SK-N-SH (cell line): ENCODE results near the gene SOX13. TPM values are rescaled to one million over a fixed set of nuclear protein-coding genes. Genes with fewer than 3 reads are reported as not detected.

Source experiments
- CTCF ChIA-PET: fragments of 300-600, 350-600 bp; formaldehyde crosslinking; extraction: SDS; loops from one replicate; lab custom pipeline; 2021; lab: Yijun Ruan, JAX
- POLR2A ChIA-PET: fragments of 350-600 bp; sonication (Branson Sonifier 250); formaldehyde crosslinking; extraction: SDS; loops from one replicate; lab custom pipeline; 2020; ENCODE audit warnings: antibody characterized with exemption, inconsistent platforms; lab: Yijun Ruan, JAX
- DNase-seq: peaks from one replicate; pipeline ENCODE4 v3.0.0; 2012
- H2AFZ ChIP-seq: fragments of 200-600 bp; sonication (generic); 2 replicates; pipeline ENCODE4 v1.8.1; 2016; ENCODE audit warnings: antibody characterized with exemption, mild to moderate bottlenecking, low read depth
- H3F3A ChIP-seq: fragments of 200-600 bp; sonication (generic); replicated peaks from 2 replicates; pipeline ENCODE3; 2016; ENCODE audit warnings: antibody characterized with exemption, mild to moderate bottlenecking; ENCODE audit not compliant: insufficient read depth
- H3K27ac ChIP-seq, 2 experiments: fragments of 200-500 bp in 1 of 2; fragments of 200-600 bp in 1 of 2; sonication (Bioruptor generic) in 1 of 2; sonication (generic), shearing (Covaris generic) in 1 of 2; 2 replicates each; pipeline versions ENCODE4 v1.5.1 to v1.6.1; 2014 to 2016; ENCODE audit warnings: low read depth in 2 of 2, inconsistent platforms in 1 of 2, low read length in 1 of 2, mild to moderate bottlenecking in 1 of 2, mixed read lengths in 1 of 2
- H3K27me3 ChIP-seq: fragments of 200-600 bp; sonication (generic), shearing (Covaris generic); 2 replicates; pipeline ENCODE4 v1.6.1; 2016; ENCODE audit warnings: mixed run types; ENCODE audit not compliant: insufficient read depth
- H3K36me3 ChIP-seq, 2 experiments: fragments of 200-500 bp in 1 of 2; fragments of 200-600 bp in 1 of 2; sonication (Bioruptor generic) in 1 of 2; sonication (generic) in 1 of 2; replicated peaks in 1 of 2; 2 replicates each; pipeline versions ENCODE3 to v1.5.1; 2014 to 2016; ENCODE audit warnings: low read length in 1 of 2, mild to moderate bottlenecking in 1 of 2; ENCODE audit not compliant: insufficient read depth in 2 of 2, control insufficient read depth in 1 of 2
- H3K4me1 ChIP-seq, 2 experiments: fragments of 200-500 bp in 1 of 2; fragments of 200-600 bp in 1 of 2; sonication (Bioruptor generic) in 1 of 2; sonication (generic), shearing (Covaris generic) in 1 of 2; 2 replicates each; pipeline versions ENCODE4 v1.5.1 to v1.6.1; 2014 to 2016; ENCODE audit warnings: low read depth in 1 of 2, low read length in 1 of 2, mixed run types in 1 of 2; ENCODE audit not compliant: insufficient read depth in 2 of 2, control insufficient read depth in 1 of 2
- H3K4me2 ChIP-seq: fragments of 200-600 bp; sonication (generic), shearing (Covaris generic); 2 replicates; pipeline ENCODE4 v1.6.1; 2017; ENCODE audit warnings: mixed run types
- H3K4me3 ChIP-seq, 2 experiments: fragments of 200-500 bp in 1 of 2; fragments of 200-600 bp in 1 of 2; sonication (Bioruptor generic) in 1 of 2; sonication (generic), shearing (Covaris generic) in 1 of 2; 2 replicates each; pipeline versions ENCODE4 v1.5.1 to v1.8.1; 2014 to 2016; ENCODE audit warnings: low read depth in 2 of 2, inconsistent platforms in 1 of 2, low read length in 1 of 2, mild to moderate bottlenecking in 1 of 2, mixed read lengths in 1 of 2, moderate library complexity in 1 of 2
- H3K79me2 ChIP-seq: fragments of 200-600 bp; sonication (generic); 2 replicates; pipeline ENCODE4 v1.8.1; 2017; ENCODE audit warnings: mild to moderate bottlenecking; ENCODE audit not compliant: insufficient read depth
- H3K9ac ChIP-seq: fragments of 200-600 bp; sonication (generic); 2 replicates; pipeline ENCODE4 v1.6.1; 2017; ENCODE audit warnings: mixed run types
- H3K9me2 ChIP-seq: fragments of 200-600 bp; sonication (generic); 2 replicates; pipeline ENCODE4 v1.6.1; 2017; ENCODE audit warnings: mixed run types
- H3K9me3 ChIP-seq: fragments of 200-600 bp; sonication (generic); 2 replicates; pipeline ENCODE4 v1.6.1; 2017; ENCODE audit warnings: mixed run types, mild to moderate bottlenecking, moderate library complexity
- H4K20me1 ChIP-seq: fragments of 200-600 bp; sonication (generic); 2 replicates; pipeline ENCODE4 v1.6.1; 2017; ENCODE audit warnings: mild to moderate bottlenecking, mixed run types; ENCODE audit not compliant: insufficient read depth
- CHD2 ChIP-seq: fragments of 150-350 bp; IDR thresholded peaks from 2 replicates; pipeline ENCODE4 v1.6.1; 2018; ENCODE audit warnings: low read length; ENCODE audit not compliant: partially characterized antibody
- EP300 ChIP-seq, 2 experiments: IDR thresholded peaks; 2 replicates each; pipeline versions ENCODE4 v1.4.0 to v1.6.1; 2012; ENCODE audit warnings: borderline replicate concordance in 1 of 2, low read depth in 1 of 2, low read length in 1 of 2
- EZH2phosphoT487 ChIP-seq: fragments of 200-600 bp; sonication (generic); IDR thresholded peaks from 2 replicates; pipeline ENCODE4 v1.6.1; 2017; ENCODE audit warnings: low read depth, mixed run types, mild to moderate bottlenecking, antibody characterized with exemption, moderate library complexity, borderline replicate concordance
- FOSL2 ChIP-seq: IDR thresholded peaks from 2 replicates; pipeline ENCODE4 v1.4.0; 2012; ENCODE audit warnings: low read depth, mild to moderate bottlenecking, moderate library complexity, borderline replicate concordance
- FOXJ3 ChIP-seq: sonication (generic); formaldehyde crosslinking; IDR thresholded peaks from 2 replicates; pipeline ENCODE4 v1.5.1; 2020; ENCODE audit warnings: mild to moderate bottlenecking, missing genetic modification reagents
- GABPA ChIP-seq: IDR thresholded peaks from 2 replicates; pipeline ENCODE4 v1.4.0; 2012; ENCODE audit warnings: low read depth, mild to moderate bottlenecking
- GATA2 ChIP-seq: sonication (generic); formaldehyde crosslinking; IDR thresholded peaks from 2 replicates; pipeline ENCODE4 v1.5.0; 2020; ENCODE audit warnings: mild to moderate bottlenecking, missing genetic modification reagents
- JUND ChIP-seq: IDR thresholded peaks from 2 replicates; pipeline ENCODE4 v1.4.0; 2012
- MEF2A ChIP-seq: IDR thresholded peaks from 2 replicates; pipeline ENCODE4 v1.4.0; 2012; ENCODE audit warnings: low read depth, borderline replicate concordance
- PBX3 ChIP-seq: IDR thresholded peaks from 2 replicates; pipeline ENCODE4; 2012
- POLR2AphosphoS5 ChIP-seq: IDR thresholded peaks from 2 replicates; pipeline ENCODE4 v1.6.1; 2012; ENCODE audit warnings: low read depth, low read length
- RAD21 ChIP-seq: IDR thresholded peaks from 2 replicates; pipeline ENCODE4 v1.6.1; 2012; ENCODE audit warnings: mild to moderate bottlenecking, low read length
- RFX5 ChIP-seq: IDR thresholded peaks from 2 replicates; pipeline ENCODE4 v1.6.1; 2012; ENCODE audit warnings: mild to moderate bottlenecking, improper control_type of control experiment, low read length
- RXRA ChIP-seq: IDR thresholded peaks from 2 replicates; pipeline ENCODE4 v1.4.0; 2012; ENCODE audit warnings: low read depth, mild to moderate bottlenecking, borderline replicate concordance
- SIN3A ChIP-seq: IDR thresholded peaks from 2 replicates; pipeline ENCODE4 v1.6.1; 2012; ENCODE audit warnings: low read depth, mild to moderate bottlenecking, low read length, moderate library complexity, borderline replicate concordance
- SMC3 ChIP-seq: IDR thresholded peaks from 2 replicates; pipeline ENCODE4 v1.6.1; 2012; ENCODE audit warnings: low read depth, low read length, improper control_type of control experiment
- TAF1 ChIP-seq: IDR thresholded peaks from 2 replicates; pipeline ENCODE4 v1.6.1; 2012; ENCODE audit warnings: low read depth, mild to moderate bottlenecking, low read length, moderate library complexity, borderline replicate concordance
- TCF12 ChIP-seq: IDR thresholded peaks from 2 replicates; pipeline ENCODE4 v1.4.0; 2012
- WGBS: methylation state at CpG from one replicate; pipeline ENCODE4 v1.1.6; 2017; ENCODE audit warnings: low lambda C conversion rate; 5-methylcytosine and 5-hydroxymethylcytosine counted together
- polyA plus RNA-seq, 3 experiments: library from polyadenylated mRNA; depleted of rRNA; stranded (reverse); fragments of >200 nt; gene quantifications; 2 replicates each; pipeline ENCODE4 v1.2.3, GENCODE V29; 2012
- TF ChIP-seq, protein P1 (sequence below): fragments of 200-600 bp; sonication (generic); IDR thresholded peaks from 2 replicates; pipeline ENCODE4 v1.6.1; 2017; ENCODE audit warnings: antibody characterized with exemption, mild to moderate bottlenecking, moderate library complexity
- TF ChIP-seq, protein P2 (sequence below): IDR thresholded peaks from 2 replicates; pipeline ENCODE4 v1.6.1; 2012; ENCODE audit warnings: mild to moderate bottlenecking, low read depth, low read length, moderate library complexity

Gene SOX13
- polyA plus RNA-seq, 1 of the 3 experiments (the other 2 are of a cell fraction) = 10.6 TPM

GRCh38 chr1:204104331-204105130 lies 31.6 kb downstream of the SOX13 start:
- H3K9me3 ChIP-seq = no peaks in the 10 kb centered on the region
- peaks cover 10 to 12% of the 10 kb centered on the region in 2 experiments; a peak in 2 of 4 replicates for H3K4me1 ChIP-seq
- H3K79me2 ChIP-seq = no peaks in the 10 kb centered on the region
- ChIA-PET CTCF (interaction anchor here (0.7 to 2.2 kb wide), 4 partner anchors 9 to 244 kb away, joined by 3 to 12 read pairs (median 3); no protein-coding TSS in a partner anchor), POLR2A (interaction anchor here (0.6 kb wide), 1 partner anchor 8 kb away, joined by 3 read pairs; no protein-coding TSS in a partner anchor)
- H3F3A ChIP-seq = peaks cover 4% of the 10 kb centered on the region
- H3K36me3 ChIP-seq = no peaks in the 10 kb centered on the region
- H3K27ac ChIP-seq = no peak overlapping the region
- H3K9ac ChIP-seq = no peak overlapping the region
- 56% methylated on average over 12 of the region's 14 CpGs for WGBS
- TF ChIP-seq GABPA (no peak), RXRA (no peak), FOSL2 (peak; percentile 46; the same call in 1 of the 2 replicates), EP300 (IDR thresholded peaks at IDR 0.05; ENCODE audit: borderline replicate concordance in 1 of 2, low read depth in 1 of 2, low read length in 1 of 2) (0 out of 4 replicates have a peak, but pooled peaks of 1 of the 2 experiments have one; percentile 11), PBX3 (peak; percentile 58), EZH2phosphoT487 (no peak), TCF12 (peak; percentile 51; the same call in 1 of the 2 replicates), JUND (peak; percentile 61)
- no peaks in the 10 kb centered on the region for H3K9me2 ChIP-seq
- H4K20me1 ChIP-seq = no peaks in the 10 kb centered on the region
- no peak overlapping the region for H2AFZ ChIP-seq
- no peaks in the 10 kb centered on the region for H3K27me3 ChIP-seq
- peak overlapping the region; percentile 14; the same call in 1 of the 2 replicates for H3K4me2 ChIP-seq
- no peak for DNase-seq
- no peak overlapping the region for H3K4me3 ChIP-seq

GRCh38 chr1:204105131-204105515 lies 32.2 kb downstream of the SOX13 start:
- no peak for DNase-seq
- peak overlapping the region; percentile 14; the same call in 1 of the 2 replicates for H3K4me2 ChIP-seq
- H4K20me1 ChIP-seq = no peaks in the 10 kb centered on the region
- no peaks in the 10 kb centered on the region for H3K27me3 ChIP-seq
- H3K9me3 ChIP-seq = no peaks in the 10 kb centered on the region
- 98% methylated on average over 6 of the region's 6 CpGs for WGBS
- H3K4me1 ChIP-seq = peaks cover 10 to 12% of the 10 kb centered on the region in 2 experiments; a peak in 2 of 4 replicates
- CTCF ChIA-PET = interaction anchor here (0.7 to 2.2 kb wide), 2 partner anchors 24 to 244 kb away, joined by 3 to 12 read pairs; no protein-coding TSS in a partner anchor
- POLR2A ChIA-PET = no interaction called here
- TF ChIP-seq RFX5 = no peak
- TF ChIP-seq SMC3 = no peak
- no peak for TF ChIP-seq FOXJ3 (CRISPR knock-in tag)
- TF ChIP-seq, protein P1, sequence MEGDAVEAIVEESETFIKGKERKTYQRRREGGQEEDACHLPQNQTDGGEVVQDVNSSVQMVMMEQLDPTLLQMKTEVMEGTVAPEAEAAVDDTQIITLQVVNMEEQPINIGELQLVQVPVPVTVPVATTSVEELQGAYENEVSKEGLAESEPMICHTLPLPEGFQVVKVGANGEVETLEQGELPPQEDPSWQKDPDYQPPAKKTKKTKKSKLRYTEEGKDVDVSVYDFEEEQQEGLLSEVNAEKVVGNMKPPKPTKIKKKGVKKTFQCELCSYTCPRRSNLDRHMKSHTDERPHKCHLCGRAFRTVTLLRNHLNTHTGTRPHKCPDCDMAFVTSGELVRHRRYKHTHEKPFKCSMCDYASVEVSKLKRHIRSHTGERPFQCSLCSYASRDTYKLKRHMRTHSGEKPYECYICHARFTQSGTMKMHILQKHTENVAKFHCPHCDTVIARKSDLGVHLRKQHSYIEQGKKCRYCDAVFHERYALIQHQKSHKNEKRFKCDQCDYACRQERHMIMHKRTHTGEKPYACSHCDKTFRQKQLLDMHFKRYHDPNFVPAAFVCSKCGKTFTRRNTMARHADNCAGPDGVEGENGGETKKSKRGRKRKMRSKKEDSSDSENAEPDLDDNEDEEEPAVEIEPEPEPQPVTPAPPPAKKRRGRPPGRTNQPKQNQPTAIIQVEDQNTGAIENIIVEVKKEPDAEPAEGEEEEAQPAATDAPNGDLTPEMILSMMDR = no peak
- no peak for TF ChIP-seq POLR2AphosphoS5
- TF ChIP-seq SIN3A = no peak
- TF ChIP-seq MEF2A = no peak
- no peak for TF ChIP-seq GATA2
- TF ChIP-seq CHD2 = no peak
- TF ChIP-seq, protein P2, sequence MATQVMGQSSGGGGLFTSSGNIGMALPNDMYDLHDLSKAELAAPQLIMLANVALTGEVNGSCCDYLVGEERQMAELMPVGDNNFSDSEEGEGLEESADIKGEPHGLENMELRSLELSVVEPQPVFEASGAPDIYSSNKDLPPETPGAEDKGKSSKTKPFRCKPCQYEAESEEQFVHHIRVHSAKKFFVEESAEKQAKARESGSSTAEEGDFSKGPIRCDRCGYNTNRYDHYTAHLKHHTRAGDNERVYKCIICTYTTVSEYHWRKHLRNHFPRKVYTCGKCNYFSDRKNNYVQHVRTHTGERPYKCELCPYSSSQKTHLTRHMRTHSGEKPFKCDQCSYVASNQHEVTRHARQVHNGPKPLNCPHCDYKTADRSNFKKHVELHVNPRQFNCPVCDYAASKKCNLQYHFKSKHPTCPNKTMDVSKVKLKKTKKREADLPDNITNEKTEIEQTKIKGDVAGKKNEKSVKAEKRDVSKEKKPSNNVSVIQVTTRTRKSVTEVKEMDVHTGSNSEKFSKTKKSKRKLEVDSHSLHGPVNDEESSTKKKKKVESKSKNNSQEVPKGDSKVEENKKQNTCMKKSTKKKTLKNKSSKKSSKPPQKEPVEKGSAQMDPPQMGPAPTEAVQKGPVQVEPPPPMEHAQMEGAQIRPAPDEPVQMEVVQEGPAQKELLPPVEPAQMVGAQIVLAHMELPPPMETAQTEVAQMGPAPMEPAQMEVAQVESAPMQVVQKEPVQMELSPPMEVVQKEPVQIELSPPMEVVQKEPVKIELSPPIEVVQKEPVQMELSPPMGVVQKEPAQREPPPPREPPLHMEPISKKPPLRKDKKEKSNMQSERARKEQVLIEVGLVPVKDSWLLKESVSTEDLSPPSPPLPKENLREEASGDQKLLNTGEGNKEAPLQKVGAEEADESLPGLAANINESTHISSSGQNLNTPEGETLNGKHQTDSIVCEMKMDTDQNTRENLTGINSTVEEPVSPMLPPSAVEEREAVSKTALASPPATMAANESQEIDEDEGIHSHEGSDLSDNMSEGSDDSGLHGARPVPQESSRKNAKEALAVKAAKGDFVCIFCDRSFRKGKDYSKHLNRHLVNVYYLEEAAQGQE = no peak
- no peak for TF ChIP-seq TAF1
- TF ChIP-seq RAD21 = no peak
- TF ChIP-seq RXRA = no peak
- no peaks in the 10 kb centered on the region for H3K79me2 ChIP-seq
- H3K36me3 ChIP-seq = no peaks in the 10 kb centered on the region
- H3K4me3 ChIP-seq = no peak overlapping the region
- H3K9ac ChIP-seq = no peak overlapping the region
- H3K27ac ChIP-seq = no peak overlapping the region
- H3F3A ChIP-seq = peaks cover 4% of the 10 kb centered on the region
- no peaks in the 10 kb centered on the region for H3K9me2 ChIP-seq
- no peak overlapping the region for H2AFZ ChIP-seq
